Measurements from ENCODE around the gene PRUNE2.
A peak's percentile ranks its signal among the peaks of the same experiment; 100 is the strongest.

Gene PRUNE2

GRCh38 chr9:76691517-76692313 lies 214.2 kb downstream of the PRUNE2 start:
- H3K4me3 ChIP-seq (ENCODE audit: low read depth, low read length): peak overlapping the region; percentile 51
- peak; percentile 22 for DNase-seq (ENCODE audit: low read depth, low spot score)
- no peak for TF ChIP-seq CTCF (IDR thresholded peaks at IDR 0.05; ENCODE audit: low read depth, low read length)
- in situ Hi-C loops (cut with HindIII; ENCODE audit: low sequenced_read_pairs): no loop called here

GRCh38 chr9:76690973-76691370 lies 214.9 kb downstream of the PRUNE2 start:
- DNase-seq (ENCODE audit: low read depth, low spot score): no peak
- TF ChIP-seq CTCF (IDR thresholded peaks at IDR 0.05; ENCODE audit: low read depth, low read length): no peak
- H3K4me3 ChIP-seq (ENCODE audit: low read depth, low read length): no peak overlapping the region
- in situ Hi-C loops (cut with HindIII; ENCODE audit: low sequenced_read_pairs): no loop called here

GRCh38 chr9:76690246-76690972 lies 215.5 kb downstream of the PRUNE2 start:
- in situ Hi-C loops (cut with HindIII; ENCODE audit: low sequenced_read_pairs): no loop called here
- TF ChIP-seq CTCF (IDR thresholded peaks at IDR 0.05; ENCODE audit: low read depth, low read length): no peak
- DNase-seq (ENCODE audit: low read depth, low spot score): no peak
- H3K4me3 ChIP-seq (ENCODE audit: low read depth, low read length): no peak overlapping the region

- in situ Hi-C loops (cut with HindIII; ENCODE audit: low sequenced_read_pairs): no loop called here
- no peak overlapping the region for H3K4me3 ChIP-seq (ENCODE audit: low read depth, low read length)
- DNase-seq (ENCODE audit: low read depth, low spot score): no peak
- TF ChIP-seq CTCF (IDR thresholded peaks at IDR 0.05; ENCODE audit: low read depth, low read length): no peak
Observed at GRCh38 chr9:76688471-76689238, 217.3 kb downstream of the PRUNE2 start.

- peak; percentile 94 for DNase-seq (ENCODE audit: low read depth, low spot score)
- no peak overlapping the region for H3K4me3 ChIP-seq (ENCODE audit: low read depth, low read length)
- TF ChIP-seq CTCF (IDR thresholded peaks at IDR 0.05; ENCODE audit: low read depth, low read length): no peak
- in situ Hi-C loops (cut with HindIII; ENCODE audit: low sequenced_read_pairs): no loop called here
Observed at GRCh38 chr9:76687861-76688391, 218.0 kb downstream of the PRUNE2 start.

GRCh38 chr9:76686756-76687155 lies 219.2 kb downstream of the PRUNE2 start:
- TF ChIP-seq CTCF (IDR thresholded peaks at IDR 0.05; ENCODE audit: low read depth, low read length): no peak
- in situ Hi-C loops (cut with HindIII; ENCODE audit: low sequenced_read_pairs): no loop called here
- no peak overlapping the region for H3K4me3 ChIP-seq (ENCODE audit: low read depth, low read length)
- no peak for DNase-seq (ENCODE audit: low read depth, low spot score)
